OCI-LY1 (cell line): ENCODE data around the gene SLC14A1.
A peak's percentile ranks its signal among the peaks of the same experiment; 100 is the strongest.

ENCODE experiments used
- H2AFZ ChIP-seq: fragments of 200-600 bp; sonication (generic), shearing (Covaris generic); 2 replicates; pipeline ENCODE4 v1.6.0; 2014; ENCODE audit warnings: antibody characterized with exemption, mild to moderate bottlenecking, low read length
- H3F3A ChIP-seq: fragments of 200-600 bp; sonication (generic), shearing (Covaris generic); 2 replicates; pipeline ENCODE4 v1.6.0; 2014; ENCODE audit warnings: mild to moderate bottlenecking, antibody characterized with exemption, low read length, moderate library complexity; ENCODE audit not compliant: insufficient read depth
- H3K27ac ChIP-seq: fragments of 200-600 bp; sonication (generic); 2 replicates; pipeline ENCODE4 v1.5.1; 2014; ENCODE audit warnings: low read length, mixed run types, mild to moderate bottlenecking, low read depth; ENCODE audit not compliant: poor library complexity, severe bottlenecking
- H3K27me3 ChIP-seq: fragments of 200-600 bp; sonication (generic); 2 replicates; pipeline ENCODE4 v1.6.0; 2014; ENCODE audit warnings: antibody characterized with exemption, mild to moderate bottlenecking, low read length, moderate library complexity; ENCODE audit not compliant: insufficient read depth
- H3K36me3 ChIP-seq: fragments of 200-600 bp; sonication (generic); 2 replicates; pipeline ENCODE4 v1.6.1; 2014; ENCODE audit warnings: mild to moderate bottlenecking, antibody characterized with exemption, low read length, moderate library complexity, mixed read lengths; ENCODE audit not compliant: insufficient read depth
- H3K4me1 ChIP-seq: fragments of 200-600 bp; sonication (generic); 2 replicates; pipeline ENCODE4 v1.5.1; 2014; ENCODE audit warnings: mild to moderate bottlenecking, low read length, moderate library complexity; ENCODE audit not compliant: insufficient read depth, severe bottlenecking
- H3K4me2 ChIP-seq: fragments of 200-600 bp; sonication (generic), shearing (Covaris generic); 2 replicates; pipeline ENCODE4 v1.6.1; 2014; ENCODE audit warnings: low read length
- H3K4me3 ChIP-seq: fragments of 200-600 bp; sonication (generic); 2 replicates; pipeline ENCODE4 v1.5.1; 2014; ENCODE audit warnings: low read length, low read depth, mild to moderate bottlenecking, mixed read lengths; ENCODE audit not compliant: poor library complexity, severe bottlenecking
- H3K79me2 ChIP-seq: fragments of 200-600 bp; shearing (Covaris generic); 2 replicates; pipeline ENCODE4 v1.6.1; 2016; ENCODE audit warnings: mixed run types, low read length, mixed read lengths; ENCODE audit not compliant: insufficient read depth
- H3K9ac ChIP-seq: fragments of 200-600 bp; sonication (generic), shearing (Covaris generic); 2 replicates; pipeline ENCODE4 v1.6.1; 2014; ENCODE audit warnings: mild to moderate bottlenecking, low read length, mixed read lengths
- H3K9me2 ChIP-seq: fragments of 200-600 bp; sonication (generic), shearing (Covaris generic); 2 replicates; pipeline ENCODE4 v1.6.1; 2014; ENCODE audit warnings: low read depth, mild to moderate bottlenecking, low read length, mixed read lengths
- H3K9me3 ChIP-seq: fragments of 200-600 bp; shearing (Covaris generic); 2 replicates; pipeline ENCODE4 v1.6.1; 2014; ENCODE audit warnings: low read length, mixed read lengths
- H4K20me1 ChIP-seq: fragments of 200-600 bp; sonication (generic), shearing (Covaris generic); 2 replicates; pipeline ENCODE4 v1.6.0; 2016; ENCODE audit warnings: mild to moderate bottlenecking, low read length; ENCODE audit not compliant: insufficient read depth
- EZH2 ChIP-seq: fragments of 200-600 bp; sonication (generic), shearing (Covaris generic); IDR thresholded peaks from 2 replicates; pipeline ENCODE4 v1.8.0; 2017; ENCODE audit warnings: borderline replicate concordance, mixed run types, mild to moderate bottlenecking, antibody characterized with exemption, low read length, moderate library complexity, mixed read lengths
- TF ChIP-seq, protein P1 (sequence below): fragments of 200-600 bp; sonication (generic), shearing (Covaris generic); IDR thresholded peaks from 2 replicates; pipeline ENCODE4 v1.5.1; 2017; ENCODE audit warnings: mild to moderate bottlenecking, antibody characterized with exemption, low read length, moderate library complexity, mixed read lengths

SLC14A1 gene

DNA sequence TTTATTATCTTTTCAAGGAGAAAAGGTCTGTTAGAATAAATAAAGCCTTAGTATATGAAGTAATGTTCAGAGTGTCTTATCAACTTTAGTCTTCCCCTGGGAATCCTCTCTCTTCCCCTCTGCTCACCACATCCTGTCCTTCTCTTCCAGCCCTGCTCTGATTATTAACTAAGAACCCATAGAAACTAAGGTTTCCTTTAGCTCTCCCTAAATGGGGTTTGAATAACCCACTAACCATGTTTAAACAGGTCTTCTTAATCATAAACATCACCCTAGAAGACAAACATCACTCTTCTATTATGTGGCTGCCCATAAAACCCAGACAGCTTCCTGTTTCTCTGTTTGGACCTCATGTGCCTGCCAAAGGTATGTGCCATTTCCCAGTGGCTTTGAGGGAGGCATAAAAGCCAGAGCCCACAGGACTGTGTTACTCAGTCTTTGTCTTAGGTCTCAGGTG, 50.1 kb downstream of the SLC14A1 start:
- H3K4me1 ChIP-seq = peaks cover 6% of the 10 kb centered on the region
- TF ChIP-seq, protein P1, sequence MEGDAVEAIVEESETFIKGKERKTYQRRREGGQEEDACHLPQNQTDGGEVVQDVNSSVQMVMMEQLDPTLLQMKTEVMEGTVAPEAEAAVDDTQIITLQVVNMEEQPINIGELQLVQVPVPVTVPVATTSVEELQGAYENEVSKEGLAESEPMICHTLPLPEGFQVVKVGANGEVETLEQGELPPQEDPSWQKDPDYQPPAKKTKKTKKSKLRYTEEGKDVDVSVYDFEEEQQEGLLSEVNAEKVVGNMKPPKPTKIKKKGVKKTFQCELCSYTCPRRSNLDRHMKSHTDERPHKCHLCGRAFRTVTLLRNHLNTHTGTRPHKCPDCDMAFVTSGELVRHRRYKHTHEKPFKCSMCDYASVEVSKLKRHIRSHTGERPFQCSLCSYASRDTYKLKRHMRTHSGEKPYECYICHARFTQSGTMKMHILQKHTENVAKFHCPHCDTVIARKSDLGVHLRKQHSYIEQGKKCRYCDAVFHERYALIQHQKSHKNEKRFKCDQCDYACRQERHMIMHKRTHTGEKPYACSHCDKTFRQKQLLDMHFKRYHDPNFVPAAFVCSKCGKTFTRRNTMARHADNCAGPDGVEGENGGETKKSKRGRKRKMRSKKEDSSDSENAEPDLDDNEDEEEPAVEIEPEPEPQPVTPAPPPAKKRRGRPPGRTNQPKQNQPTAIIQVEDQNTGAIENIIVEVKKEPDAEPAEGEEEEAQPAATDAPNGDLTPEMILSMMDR = no peak
- no peak for TF ChIP-seq EZH2
- no peaks in the 10 kb centered on the region for H3K79me2 ChIP-seq
- H3K4me3 ChIP-seq = no peak overlapping the region
- no peaks in the 10 kb centered on the region for H4K20me1 ChIP-seq
- peaks cover 9% of the 10 kb centered on the region; the same call in 1 of the 2 replicates for H3K27me3 ChIP-seq
- no peak overlapping the region for H2AFZ ChIP-seq
- no peak overlapping the region for H3K9ac ChIP-seq
- no peaks in the 10 kb centered on the region for H3K9me3 ChIP-seq
- H3K4me2 ChIP-seq = no peak overlapping the region
- no peaks in the 10 kb centered on the region for H3K9me2 ChIP-seq
- H3K36me3 ChIP-seq = no peaks in the 10 kb centered on the region
- H3F3A ChIP-seq = no peaks in the 10 kb centered on the region
- H3K27ac ChIP-seq = no peak overlapping the region

DNA sequence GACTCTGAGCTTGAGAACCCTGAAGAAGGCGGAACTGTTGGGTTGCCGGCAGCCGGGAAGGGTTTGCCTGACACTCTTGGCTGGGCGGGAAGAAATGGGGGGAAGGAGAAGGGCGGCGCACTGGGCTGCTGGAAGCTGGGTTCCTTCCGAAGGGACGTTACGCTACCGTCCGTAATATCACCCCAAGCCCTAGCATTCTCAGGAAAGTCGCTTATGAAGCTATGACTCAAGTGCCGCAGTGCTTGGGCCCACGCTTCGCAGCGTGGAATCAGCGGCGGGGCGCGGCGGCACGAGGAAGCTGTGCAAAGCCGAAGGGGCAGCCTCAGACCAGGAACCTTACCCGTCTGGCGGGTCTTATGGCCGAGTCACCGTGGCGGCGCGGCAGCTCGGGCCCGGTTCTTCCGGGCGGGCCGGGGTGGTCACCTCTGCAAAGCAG, 51.3 kb downstream of the SLC14A1 start:
- peaks cover 9% of the 10 kb centered on the region; the same call in 1 of the 2 replicates for H3K27me3 ChIP-seq
- peak overlapping the region; percentile 61 for H3K9ac ChIP-seq
- no peaks in the 10 kb centered on the region for H3K79me2 ChIP-seq
- no peaks in the 10 kb centered on the region for H3K9me2 ChIP-seq
- peak overlapping the region; percentile 23; the same call in 1 of the 2 replicates for H2AFZ ChIP-seq
- no peak overlapping the region for H3K27ac ChIP-seq
- H3K9me3 ChIP-seq = no peaks in the 10 kb centered on the region
- TF ChIP-seq, protein P1 = no peak
- no peak for TF ChIP-seq EZH2
- no peaks in the 10 kb centered on the region for H3K36me3 ChIP-seq
- peak overlapping the region; percentile 66 for H3K4me2 ChIP-seq
- H3K4me3 ChIP-seq = peak overlapping the region; percentile 67
- H3F3A ChIP-seq = no peaks in the 10 kb centered on the region
- H3K4me1 ChIP-seq = peaks cover 6% of the 10 kb centered on the region
- H4K20me1 ChIP-seq = no peaks in the 10 kb centered on the region

DNA sequence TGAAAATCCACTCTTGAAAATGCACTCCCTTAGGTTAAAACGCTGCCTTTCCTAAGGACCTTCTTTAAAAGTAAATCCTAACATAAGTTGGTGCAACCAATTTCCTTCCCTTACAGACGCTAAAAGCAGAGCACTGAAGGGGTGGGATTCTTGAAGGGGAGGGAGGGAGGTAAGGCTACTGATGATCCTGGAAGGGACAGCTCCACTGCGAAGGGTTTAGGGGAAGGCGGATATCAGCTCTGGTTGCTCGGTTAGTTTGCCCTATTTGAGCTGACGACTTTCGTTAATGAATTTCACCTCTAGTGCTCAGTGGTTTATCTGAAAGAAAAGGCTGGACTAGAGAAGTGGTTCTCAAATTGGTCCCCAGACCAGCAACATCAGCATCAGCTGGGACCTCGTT, 51.8 kb downstream of the SLC14A1 start:
- Histone ChIP-seq H3K9ac (peak overlapping the region; percentile 61), H3K4me1 (peaks cover 6% of the 10 kb centered on the region), H3K4me2 (peak overlapping the region; percentile 66), H4K20me1 (no peaks in the 10 kb centered on the region), H3F3A (no peaks in the 10 kb centered on the region), H3K79me2 (no peaks in the 10 kb centered on the region), H3K9me2 (no peaks in the 10 kb centered on the region), H3K9me3 (no peaks in the 10 kb centered on the region), H3K27me3 (peaks cover 9% of the 10 kb centered on the region; the same call in 1 of the 2 replicates), H3K27ac (no peak overlapping the region), H2AFZ (peak overlapping the region; percentile 23; the same call in 1 of the 2 replicates), H3K4me3 (peak overlapping the region; percentile 67), H3K36me3 (no peaks in the 10 kb centered on the region)
- TF ChIP-seq, protein P1 = no peak
- no peak for TF ChIP-seq EZH2
